GM12891 (cell line): Measurements from ENCODE around the gene COQ7.

Experiments used
- POLR2A ChIP-seq: IDR thresholded peaks from 2 replicates; pipeline ENCODE4 v1.6.1; 2011; ENCODE audit warnings: low read depth, low read length, control low read depth
- TAF1 ChIP-seq: IDR thresholded peaks from 2 replicates; pipeline ENCODE4 v1.6.1; 2011; ENCODE audit warnings: low read depth, low read length, control low read depth

DNA sequence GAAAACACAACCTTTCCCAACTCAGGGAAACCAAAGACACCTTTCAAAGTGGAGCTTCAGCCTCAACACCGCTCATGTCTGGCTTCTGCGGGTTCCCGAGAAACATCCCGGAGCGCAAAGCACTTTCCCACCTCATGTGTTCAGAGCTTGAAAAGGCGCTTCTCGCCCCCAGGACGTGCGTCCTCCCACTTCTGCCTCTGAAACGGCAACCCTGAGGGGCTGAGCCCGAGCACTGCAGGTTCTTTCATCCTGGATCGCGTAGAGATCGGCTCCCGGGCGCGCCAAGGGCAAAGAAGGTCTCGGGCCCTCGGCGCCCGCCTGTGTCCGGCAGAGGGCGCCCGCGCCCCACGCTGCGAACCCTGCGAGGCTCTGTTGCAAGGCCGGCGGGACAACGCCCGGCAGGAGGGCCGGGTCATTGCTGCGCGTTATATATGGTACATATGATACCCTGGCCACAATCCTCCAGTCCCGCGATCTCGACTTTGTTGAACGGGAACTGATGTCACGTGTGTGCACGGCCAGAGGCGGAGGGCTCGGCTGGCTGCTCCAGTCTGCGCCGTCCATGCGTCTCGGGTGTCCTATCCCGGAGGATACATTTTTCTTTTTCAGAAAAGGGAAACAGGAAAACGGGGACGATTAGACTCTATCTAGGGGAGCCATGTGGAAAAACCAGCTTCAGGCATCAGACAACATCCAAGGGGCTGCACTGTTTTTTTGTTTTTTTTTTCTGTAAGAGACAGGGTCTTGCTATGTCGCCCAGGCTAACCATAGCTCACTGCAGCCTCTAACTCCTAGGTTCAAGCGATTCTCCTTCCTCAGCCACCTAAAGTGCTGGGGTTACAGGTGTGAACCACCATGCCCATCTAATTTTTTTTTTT, 19.1 kb downstream of the COQ7 start:
- no peak for TF ChIP-seq TAF1
- TF ChIP-seq POLR2A: no peak
